Keratinocyte (primary cell): Measurements from ENCODE around the gene SOWAHC.

Experiments used
- EZH2 ChIP-seq: IDR thresholded peaks from one replicate; pipeline ENCODE4 v1.6.1; 2012; ENCODE audit warnings: inconsistent platforms, mild to moderate bottlenecking, low read length, moderate library complexity
- TF ChIP-seq, protein P1 (sequence below), 3 experiments: IDR thresholded peaks in 1 of 3; conservative IDR thresholded peaks in 1 of 3; optimal IDR thresholded peaks in 1 of 3; 2 replicates in 2 of 3; 3 replicates in 1 of 3; pipeline versions ENCODE3 to v1.5.1; 2011; ENCODE audit warnings: low read length in 3 of 3, mild to moderate bottlenecking in 3 of 3, moderate library complexity in 2 of 3, control low read depth in 1 of 3, inconsistent platforms in 1 of 3; ENCODE audit not compliant: insufficient read depth in 2 of 3; ENCODE audit errors: extremely low read depth in 1 of 3

DNA sequence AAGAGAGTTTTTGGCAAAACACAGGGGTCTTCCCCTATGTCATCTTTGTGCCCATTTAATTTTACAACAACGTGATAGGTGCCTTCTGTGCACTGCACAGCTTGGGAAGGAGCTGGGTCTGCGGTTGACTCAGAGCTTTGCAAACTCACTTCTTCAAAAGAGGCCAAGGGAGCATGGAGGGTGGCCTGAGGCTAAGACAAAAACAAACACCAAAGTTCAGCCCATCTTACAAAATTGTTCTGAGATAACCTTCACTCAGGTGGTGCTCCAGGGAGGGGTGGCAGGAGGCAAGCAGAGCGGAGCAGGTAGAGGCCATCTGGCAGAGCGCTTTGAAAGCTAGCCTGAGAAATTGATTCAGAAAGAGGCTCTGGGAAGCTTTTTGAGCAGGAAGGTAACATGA, 9.8 kb downstream of the SOWAHC start:
- TF ChIP-seq, protein P1, sequence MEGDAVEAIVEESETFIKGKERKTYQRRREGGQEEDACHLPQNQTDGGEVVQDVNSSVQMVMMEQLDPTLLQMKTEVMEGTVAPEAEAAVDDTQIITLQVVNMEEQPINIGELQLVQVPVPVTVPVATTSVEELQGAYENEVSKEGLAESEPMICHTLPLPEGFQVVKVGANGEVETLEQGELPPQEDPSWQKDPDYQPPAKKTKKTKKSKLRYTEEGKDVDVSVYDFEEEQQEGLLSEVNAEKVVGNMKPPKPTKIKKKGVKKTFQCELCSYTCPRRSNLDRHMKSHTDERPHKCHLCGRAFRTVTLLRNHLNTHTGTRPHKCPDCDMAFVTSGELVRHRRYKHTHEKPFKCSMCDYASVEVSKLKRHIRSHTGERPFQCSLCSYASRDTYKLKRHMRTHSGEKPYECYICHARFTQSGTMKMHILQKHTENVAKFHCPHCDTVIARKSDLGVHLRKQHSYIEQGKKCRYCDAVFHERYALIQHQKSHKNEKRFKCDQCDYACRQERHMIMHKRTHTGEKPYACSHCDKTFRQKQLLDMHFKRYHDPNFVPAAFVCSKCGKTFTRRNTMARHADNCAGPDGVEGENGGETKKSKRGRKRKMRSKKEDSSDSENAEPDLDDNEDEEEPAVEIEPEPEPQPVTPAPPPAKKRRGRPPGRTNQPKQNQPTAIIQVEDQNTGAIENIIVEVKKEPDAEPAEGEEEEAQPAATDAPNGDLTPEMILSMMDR (optimal IDR thresholded peaks at IDR 0.05 in 1 of 3, IDR thresholded peaks at IDR 0.05 in 1 of 3, conservative IDR thresholded peaks at IDR 0.05 in 1 of 3; ENCODE audit: extremely low read depth in 1 of 3, insufficient read depth in 2 of 3, low read length in 3 of 3) = no peak
- TF ChIP-seq EZH2 = no peak
